ENCODE data around the gene SEMA4C. TPM values are rescaled to one million over a fixed set of nuclear protein-coding genes. Genes with fewer than 3 reads are reported as not detected.

The SEMA4C gene
- total RNA-seq, 1 donor from 2014 or later = 20.6 TPM

GRCh38 chr2:96848264-96848663 lies 21.6 kb downstream of the SEMA4C start:
- Mint-ChIP-seq H3K27ac (no peak overlapping the region), H3K4me1 (ENCODE audit: low read depth) (peaks cover 7% of the 10 kb centered on the region), H3K4me3 (no peak overlapping the region), H3K9me3 (no peaks in the 10 kb centered on the region), H3K36me3 (ENCODE audit: low read depth) (peaks cover 27% of the 10 kb centered on the region), H3K27me3 (ENCODE audit: insufficient read depth) (no peaks in the 10 kb centered on the region)
- no peak for DNase-seq (ENCODE audit: low spot score)
- intact Hi-C loops (cut with micrococcal nuclease) = no loop called here

- Mint-ChIP-seq H3K4me1 (ENCODE audit: low read depth) (peaks cover 10% of the 10 kb centered on the region), H3K36me3 (ENCODE audit: low read depth) (peaks cover 20% of the 10 kb centered on the region), H3K27ac (no peak overlapping the region), H3K27me3 (ENCODE audit: insufficient read depth) (no peaks in the 10 kb centered on the region), H3K9me3 (no peaks in the 10 kb centered on the region), H3K4me3 (no peak overlapping the region)
- intact Hi-C loops (cut with micrococcal nuclease) = no loop called here
- no peak for DNase-seq (ENCODE audit: low spot score)
Measured at GRCh38 chr2:96847586-96847985, 22.3 kb downstream of the SEMA4C start.

- peaks cover 10% of the 10 kb centered on the region for H3K4me1 Mint-ChIP-seq (ENCODE audit: low read depth)
- H3K27me3 Mint-ChIP-seq (ENCODE audit: insufficient read depth) = no peaks in the 10 kb centered on the region
- no peak for DNase-seq (ENCODE audit: low spot score)
- H3K4me3 Mint-ChIP-seq = no peak overlapping the region
- H3K9me3 Mint-ChIP-seq = no peaks in the 10 kb centered on the region
- intact Hi-C loops (cut with micrococcal nuclease) = no loop called here
- peaks cover 19% of the 10 kb centered on the region for H3K36me3 Mint-ChIP-seq (ENCODE audit: low read depth)
- no peak overlapping the region for H3K27ac Mint-ChIP-seq
Measured at GRCh38 chr2:96846825-96847224, 23.1 kb downstream of the SEMA4C start.

- intact Hi-C loops (cut with micrococcal nuclease) = no loop called here
- Mint-ChIP-seq H3K36me3 (ENCODE audit: low read depth) (peaks cover 22% of the 10 kb centered on the region), H3K27ac (no peak overlapping the region)
Measured at GRCh38 chr2:96844405-96844808, 25.5 kb downstream of the SEMA4C start.

GRCh38 chr2:96843538-96844268 lies 26.2 kb downstream of the SEMA4C start, which contains the start of gene ANKRD23:
TSS of gene ANKRD23 (minus strand) at chr2:96844021. CDS start at chr2:96843992, 29 bp downstream.
- Mint-ChIP-seq H3K4me1 (ENCODE audit: low read depth) (peaks cover 14% of the 10 kb centered on the region), H3K36me3 (ENCODE audit: low read depth) (peaks cover 22% of the 10 kb centered on the region), H3K4me3 (no peak within 1 kb of the TSS), H3K27me3 (ENCODE audit: insufficient read depth) (no peaks in the 10 kb centered on the region), H3K27ac (no peak within 1 kb of the TSS), H3K9me3 (no peaks in the 10 kb centered on the region)
- intact Hi-C loops (cut with micrococcal nuclease) = no loop called here
- no peak for DNase-seq (ENCODE audit: low spot score)

More at GRCh38 chr2:96844405-96844808, 25.5 kb downstream of the SEMA4C start:
- H3K4me1 Mint-ChIP-seq (ENCODE audit: low read depth) = peaks cover 10% of the 10 kb centered on the region
- no peaks in the 10 kb centered on the region for H3K27me3 Mint-ChIP-seq (ENCODE audit: insufficient read depth)
- H3K9me3 Mint-ChIP-seq = no peaks in the 10 kb centered on the region
- DNase-seq (ENCODE audit: low spot score) = no peak
- no peak overlapping the region for H3K4me3 Mint-ChIP-seq

- H3K27me3 Mint-ChIP-seq (ENCODE audit: insufficient read depth) = no peaks in the 10 kb centered on the region
- intact Hi-C loops (cut with micrococcal nuclease) = no loop called here
- no peak overlapping the region for H3K27ac Mint-ChIP-seq
- no peaks in the 10 kb centered on the region for H3K9me3 Mint-ChIP-seq
- DNase-seq (ENCODE audit: low spot score) = no peak
- peaks cover 18% of the 10 kb centered on the region for H3K36me3 Mint-ChIP-seq (ENCODE audit: low read depth)
- H3K4me3 Mint-ChIP-seq = no peak overlapping the region
- H3K4me1 Mint-ChIP-seq (ENCODE audit: low read depth) = peaks cover 14% of the 10 kb centered on the region
Measured at GRCh38 chr2:96842600-96842999, 27.3 kb downstream of the SEMA4C start.

GRCh38 chr2:96841701-96842495 lies 28.0 kb downstream of the SEMA4C start:
- H3K27me3 Mint-ChIP-seq (ENCODE audit: insufficient read depth) = no peaks in the 10 kb centered on the region
- intact Hi-C loops (cut with micrococcal nuclease) = no loop called here
- peaks cover 14% of the 10 kb centered on the region for H3K36me3 Mint-ChIP-seq (ENCODE audit: low read depth)
- no peak overlapping the region for H3K4me3 Mint-ChIP-seq
- H3K9me3 Mint-ChIP-seq = no peaks in the 10 kb centered on the region
- no peak overlapping the region for H3K27ac Mint-ChIP-seq
- DNase-seq (ENCODE audit: low spot score) = no peak
- H3K4me1 Mint-ChIP-seq (ENCODE audit: low read depth) = peaks cover 14% of the 10 kb centered on the region

- H3K27ac Mint-ChIP-seq = no peak overlapping the region
- intact Hi-C loops (cut with micrococcal nuclease) = loop anchor here (2.0 kb wide), 2 partner anchors 17 kb away; no protein-coding TSS in a partner anchor
Measured at GRCh38 chr2:96839875-96840850, 29.7 kb downstream of the SEMA4C start.

GRCh38 chr2:96839293-96839874 lies 30.5 kb downstream of the SEMA4C start:
- peaks cover 14% of the 10 kb centered on the region for H3K4me1 Mint-ChIP-seq (ENCODE audit: low read depth)
- peak; percentile 74 for DNase-seq (ENCODE audit: low spot score)
- intact Hi-C loops (cut with micrococcal nuclease) = loop anchor here (2.0 kb wide), 2 partner anchors 17 kb away; no protein-coding TSS in a partner anchor
- H3K9me3 Mint-ChIP-seq = no peaks in the 10 kb centered on the region
- no peaks in the 10 kb centered on the region for H3K27me3 Mint-ChIP-seq (ENCODE audit: insufficient read depth)
- H3K36me3 Mint-ChIP-seq (ENCODE audit: low read depth) = peaks cover 13% of the 10 kb centered on the region
- peak overlapping the region; percentile 45 for H3K4me3 Mint-ChIP-seq
- peak overlapping the region; percentile 65 for H3K27ac Mint-ChIP-seq

More at GRCh38 chr2:96839875-96840850, 29.7 kb downstream of the SEMA4C start:
- Mint-ChIP-seq H3K4me1 (ENCODE audit: low read depth) (peaks cover 14% of the 10 kb centered on the region), H3K36me3 (ENCODE audit: low read depth) (peaks cover 13% of the 10 kb centered on the region), H3K9me3 (no peaks in the 10 kb centered on the region), H3K27me3 (ENCODE audit: insufficient read depth) (no peaks in the 10 kb centered on the region), H3K4me3 (no peak overlapping the region)
- no peak for DNase-seq (ENCODE audit: low spot score)

GRCh38 chr2:96838345-96839292 lies 31.3 kb downstream of the SEMA4C start:
- intact Hi-C loops (cut with micrococcal nuclease) = loop anchor here (2.0 kb wide), 2 partner anchors 16 to 18 kb away; no protein-coding TSS in a partner anchor
- no peak for DNase-seq (ENCODE audit: low spot score)
- Mint-ChIP-seq H3K4me1 (ENCODE audit: low read depth) (peaks cover 11% of the 10 kb centered on the region), H3K27me3 (ENCODE audit: insufficient read depth) (no peaks in the 10 kb centered on the region), H3K4me3 (peak overlapping the region; percentile 45), H3K27ac (peak overlapping the region; percentile 65), H3K36me3 (ENCODE audit: low read depth) (peaks cover 13% of the 10 kb centered on the region), H3K9me3 (no peaks in the 10 kb centered on the region)

GRCh38 chr2:96837575-96837974 lies 32.3 kb downstream of the SEMA4C start:
- peaks cover 4% of the 10 kb centered on the region for H3K4me1 Mint-ChIP-seq (ENCODE audit: low read depth)
- no peaks in the 10 kb centered on the region for H3K9me3 Mint-ChIP-seq
- peaks cover 16% of the 10 kb centered on the region for H3K36me3 Mint-ChIP-seq (ENCODE audit: low read depth)
- no peak overlapping the region for H3K27ac Mint-ChIP-seq
- no peak for DNase-seq (ENCODE audit: low spot score)
- H3K4me3 Mint-ChIP-seq = no peak overlapping the region
- no peaks in the 10 kb centered on the region for H3K27me3 Mint-ChIP-seq (ENCODE audit: insufficient read depth)
- intact Hi-C loops (cut with micrococcal nuclease) = no loop called here

All from activated T-helper 1 cell treated with anti-CD3 and anti-CD28 coated beads, Interleukin-12 subunit alpha, Interleukin-12 subunit beta, Interleukin-2, Interleukin-4 antibody, amounts not matched to agents 30 ng/mL and 10 ng/mL and 1 ng/mL, durations not matched to agents 14 hours and 24 hours and 36 hours (primary cell).